PC-3 (cell line): Measurements from ENCODE around the gene CAPN7. TPM values are rescaled to one million over a fixed set of nuclear protein-coding genes. Genes with fewer than 3 reads are reported as not detected.

Experiments used
- ATAC-seq: fragments of 200-7000 bp; cut with Tn5 transposase; 2 replicates; pipeline ENCODE4 v1.9.1; 2020; ENCODE audit warnings: mild to moderate bottlenecking, moderate library complexity
- BruUV-seq: library from RNA; stranded (reverse); fragments of 400-500 nt; replicated peaks from 2 replicates; lab custom pipeline; 2021; lab: Mats Ljungman, UMichigan
- CTCF ChIA-PET: fragments of 300-600 bp; sonication (Branson Sonifier 250); formaldehyde crosslinking; loops from one replicate; lab custom pipeline; 2022; ENCODE audit warnings: antibody characterized with exemption; lab: Charles Lee
- POLR2A ChIA-PET: fragments of 300-600 bp; sonication (Branson Sonifier 250); formaldehyde crosslinking; loops from one replicate; lab custom pipeline; 2022; ENCODE audit warnings: antibody characterized with exemption; ENCODE audit not compliant: unreplicated experiment; lab: Charles Lee
- DNase-seq: peaks from one replicate; pipeline ENCODE4 v3.0.0-alpha.2; 2015
- H2AFZ ChIP-seq: fragments of 300-600 bp; sonication (generic); 2 replicates; pipeline ENCODE4 v1.6.0; 2016; ENCODE audit warnings: antibody characterized with exemption, low read length
- H3F3A ChIP-seq: fragments of 300-600 bp; sonication (generic); one replicate; pipeline ENCODE4 v1.6.0; 2017; ENCODE audit warnings: antibody characterized with exemption, low read length, control low read depth, mild to moderate bottlenecking; ENCODE audit not compliant: unreplicated experiment
- H3K27ac ChIP-seq: fragments of 300-600 bp; sonication (generic); 2 replicates; pipeline ENCODE4 v1.5.1; 2016; ENCODE audit warnings: mild to moderate bottlenecking, low read length
- H3K27me3 ChIP-seq: fragments of 300-600 bp; sonication (generic); 2 replicates; pipeline ENCODE4 v1.6.1; 2016; ENCODE audit warnings: low read length, mixed read lengths
- H3K36me3 ChIP-seq: fragments of 300-600 bp; sonication (generic); 2 replicates; pipeline ENCODE4 v1.6.1; 2016; ENCODE audit warnings: low read depth, mixed run types, low read length, mixed read lengths
- H3K4me1 ChIP-seq: fragments of 300-600 bp; sonication (generic); 2 replicates; pipeline ENCODE4 v1.5.1; 2016; ENCODE audit warnings: low read length; ENCODE audit not compliant: insufficient read depth
- H3K4me2 ChIP-seq: fragments of 300-600 bp; sonication (generic); 2 replicates; pipeline ENCODE4 v1.6.0; 2016; ENCODE audit warnings: low read length
- H3K4me3 ChIP-seq: fragments of 300-600 bp; sonication (generic); 2 replicates; pipeline ENCODE4 v1.5.1; 2016; ENCODE audit warnings: mild to moderate bottlenecking, low read length, mixed read lengths
- H3K79me2 ChIP-seq: fragments of 300-600 bp; sonication (generic); 2 replicates; pipeline ENCODE4 v1.6.1; 2017; ENCODE audit warnings: low read length, mixed read lengths
- H3K9ac ChIP-seq: fragments of 300-600 bp; sonication (generic); 2 replicates; pipeline ENCODE4 v1.6.0; 2016; ENCODE audit warnings: mild to moderate bottlenecking, low read length
- H3K9me2 ChIP-seq: fragments of 300-600 bp; sonication (generic); replicated peaks from 2 replicates; pipeline ENCODE4 v1.6.1; 2016; ENCODE audit warnings: mixed run types, low read length, mixed read lengths
- H3K9me3 ChIP-seq: fragments of 300-600 bp; sonication (generic); 2 replicates; pipeline ENCODE4 v1.6.1; 2016; ENCODE audit warnings: low read length, mixed read lengths
- H4K20me1 ChIP-seq: fragments of 300-600 bp; sonication (generic); 2 replicates; pipeline ENCODE4 v1.6.1; 2016; ENCODE audit warnings: low read length, mixed read lengths
- EZH2 ChIP-seq: fragments of 300-600 bp; sonication (generic); IDR thresholded peaks from one replicate; pipeline ENCODE4 v1.6.1; 2017; ENCODE audit warnings: antibody characterized with exemption, mild to moderate bottlenecking, low read length; ENCODE audit not compliant: unreplicated experiment
- EZH2phosphoT487 ChIP-seq: fragments of 300-600 bp; sonication (generic); IDR thresholded peaks from 2 replicates; pipeline ENCODE4 v1.6.1; 2018; ENCODE audit warnings: mild to moderate bottlenecking, antibody characterized with exemption, low read length, borderline replicate concordance
- intact Hi-C: fragments of 100-400 bp; cut with micrococcal nuclease; formaldehyde crosslinking; loops from 2 replicates; pipeline ENCODE4 v1.9.0; 2023
- total RNA-seq: library from RNA; depleted of rRNA; stranded (reverse); fragments of >200 nt; gene quantifications from 2 replicates; pipeline ENCODE4 v1.2.3, GENCODE V29; 2014
- TF ChIP-seq, protein P1 (sequence below): fragments of 300-600 bp; sonication (generic); conservative IDR thresholded peaks from 2 replicates; pipeline ENCODE4 v1.5.1; 2017; ENCODE audit warnings: antibody characterized with exemption, low read depth, mild to moderate bottlenecking, low read length

The CAPN7 gene
- total RNA-seq, 1 experiment from 2014 or later: 32.7 TPM

GRCh38 chr3:15211937-15212336, 5.9 kb downstream of the CAPN7 start:
- Histone ChIP-seq H3K4me1 (peaks cover 13% of the 10 kb centered on the region), H4K20me1 (peaks cover 13% of the 10 kb centered on the region), H3F3A (no peaks in the 10 kb centered on the region), H3K9ac (no peak overlapping the region), H3K36me3 (peaks cover 36% of the 10 kb centered on the region), H3K79me2 (peaks cover 42% of the 10 kb centered on the region), H3K4me2 (no peak overlapping the region), H3K4me3 (no peak overlapping the region), H3K9me2 (no peaks in the 10 kb centered on the region), H3K9me3 (no peaks in the 10 kb centered on the region), H3K27ac (no peak overlapping the region), H3K27me3 (no peaks in the 10 kb centered on the region), H2AFZ (no peak overlapping the region)
- ATAC-seq: no peak
- ChIA-PET POLR2A (no interaction called here), CTCF (no interaction called here)
- DNase-seq: no peak
- BruUV-seq: no TSS peak
- intact Hi-C loops: no loop called here
- TF ChIP-seq, protein P1, sequence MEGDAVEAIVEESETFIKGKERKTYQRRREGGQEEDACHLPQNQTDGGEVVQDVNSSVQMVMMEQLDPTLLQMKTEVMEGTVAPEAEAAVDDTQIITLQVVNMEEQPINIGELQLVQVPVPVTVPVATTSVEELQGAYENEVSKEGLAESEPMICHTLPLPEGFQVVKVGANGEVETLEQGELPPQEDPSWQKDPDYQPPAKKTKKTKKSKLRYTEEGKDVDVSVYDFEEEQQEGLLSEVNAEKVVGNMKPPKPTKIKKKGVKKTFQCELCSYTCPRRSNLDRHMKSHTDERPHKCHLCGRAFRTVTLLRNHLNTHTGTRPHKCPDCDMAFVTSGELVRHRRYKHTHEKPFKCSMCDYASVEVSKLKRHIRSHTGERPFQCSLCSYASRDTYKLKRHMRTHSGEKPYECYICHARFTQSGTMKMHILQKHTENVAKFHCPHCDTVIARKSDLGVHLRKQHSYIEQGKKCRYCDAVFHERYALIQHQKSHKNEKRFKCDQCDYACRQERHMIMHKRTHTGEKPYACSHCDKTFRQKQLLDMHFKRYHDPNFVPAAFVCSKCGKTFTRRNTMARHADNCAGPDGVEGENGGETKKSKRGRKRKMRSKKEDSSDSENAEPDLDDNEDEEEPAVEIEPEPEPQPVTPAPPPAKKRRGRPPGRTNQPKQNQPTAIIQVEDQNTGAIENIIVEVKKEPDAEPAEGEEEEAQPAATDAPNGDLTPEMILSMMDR: no peak
- TF ChIP-seq EZH2phosphoT487: no peak
- TF ChIP-seq EZH2: no peak

DNA sequence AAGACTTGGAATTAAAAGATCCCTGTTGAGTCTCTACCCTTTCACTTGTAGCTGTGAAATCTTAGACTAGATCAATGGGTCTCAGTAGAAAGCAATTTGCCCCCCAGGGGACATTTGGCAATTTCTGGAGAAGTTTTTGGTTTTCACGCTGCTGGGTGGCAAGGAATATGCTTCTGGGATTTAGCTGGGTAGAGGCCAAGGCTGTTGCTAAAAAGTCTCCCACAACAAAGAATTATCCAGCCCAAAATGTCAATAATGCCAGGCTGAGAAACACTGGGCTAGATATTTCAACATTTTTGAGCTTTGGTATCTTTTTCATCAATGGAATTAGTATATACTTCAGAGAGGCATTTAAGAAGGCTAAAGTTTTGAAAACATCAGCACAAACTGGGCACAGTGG, 8.7 kb downstream of the CAPN7 start:
- Histone ChIP-seq H3K27ac (no peak overlapping the region), H3K9me2 (no peaks in the 10 kb centered on the region), H3K4me3 (no peak overlapping the region), H3F3A (no peaks in the 10 kb centered on the region), H3K9me3 (no peaks in the 10 kb centered on the region), H3K9ac (no peak overlapping the region), H3K27me3 (no peaks in the 10 kb centered on the region), H4K20me1 (no peaks in the 10 kb centered on the region), H3K79me2 (peaks cover 14% of the 10 kb centered on the region), H3K4me2 (no peak overlapping the region), H3K36me3 (peaks cover 53% of the 10 kb centered on the region), H2AFZ (no peak overlapping the region), H3K4me1 (no peaks in the 10 kb centered on the region)
- intact Hi-C loops: no loop called here
- no peak for ATAC-seq
- no peak for DNase-seq
- TF ChIP-seq, protein P1: no peak
- TF ChIP-seq EZH2phosphoT487 (no peak), EZH2 (no peak)
- no TSS peak for BruUV-seq
- ChIA-PET POLR2A (no interaction called here), CTCF (no interaction called here)

- H3K9me2 ChIP-seq: no peaks in the 10 kb centered on the region
- H4K20me1 ChIP-seq: no peaks in the 10 kb centered on the region
- H3K9ac ChIP-seq: no peak overlapping the region
- H3K79me2 ChIP-seq: 0 out of 2 replicates have a peak, but pooled peaks cover 2% of the 10 kb centered on the region
- no peak overlapping the region for H2AFZ ChIP-seq
- DNase-seq (no peak), ATAC-seq (no peak)
- H3K27ac ChIP-seq: no peak overlapping the region
- TF ChIP-seq EZH2: no peak
- TF ChIP-seq, protein P1: no peak
- no peaks in the 10 kb centered on the region for H3K9me3 ChIP-seq
- H3K4me2 ChIP-seq: no peak overlapping the region
- H3K4me1 ChIP-seq: no peaks in the 10 kb centered on the region
- BruUV-seq: no TSS peak
- intact Hi-C loops: no loop called here
- H3F3A ChIP-seq: no peaks in the 10 kb centered on the region
- ChIA-PET POLR2A (no interaction called here), CTCF (no interaction called here)
- no peak overlapping the region for H3K4me3 ChIP-seq
- H3K36me3 ChIP-seq: peaks cover 56% of the 10 kb centered on the region
- no peaks in the 10 kb centered on the region for H3K27me3 ChIP-seq
These were observed 9.9 kb downstream of the CAPN7 start for GRCh38 chr3:15215996-15216395.
